NCI-H82 treated with DMSO at 0.1 percent for 48 hours (cell line): ENCODE measurements around the gene SPATA24.
"Not testable (repeated sequence)": the region's sequence is repeated elsewhere in the genome, so short reads cannot be mapped to it uniquely, and the experiment has no call there.

Experiments used
- DNase-seq: peaks from one replicate; lab custom pipeline; 2025; ENCODE audit not compliant: unreplicated experiment; lab: John Stamatoyannopoulos, UW

Gene SPATA24, protein sequence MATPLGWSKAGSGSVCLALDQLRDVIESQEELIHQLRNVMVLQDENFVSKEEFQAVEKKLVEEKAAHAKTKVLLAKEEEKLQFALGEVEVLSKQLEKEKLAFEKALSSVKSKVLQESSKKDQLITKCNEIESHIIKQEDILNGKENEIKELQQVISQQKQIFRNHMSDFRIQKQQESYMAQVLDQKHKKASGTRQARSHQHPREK

DNA sequence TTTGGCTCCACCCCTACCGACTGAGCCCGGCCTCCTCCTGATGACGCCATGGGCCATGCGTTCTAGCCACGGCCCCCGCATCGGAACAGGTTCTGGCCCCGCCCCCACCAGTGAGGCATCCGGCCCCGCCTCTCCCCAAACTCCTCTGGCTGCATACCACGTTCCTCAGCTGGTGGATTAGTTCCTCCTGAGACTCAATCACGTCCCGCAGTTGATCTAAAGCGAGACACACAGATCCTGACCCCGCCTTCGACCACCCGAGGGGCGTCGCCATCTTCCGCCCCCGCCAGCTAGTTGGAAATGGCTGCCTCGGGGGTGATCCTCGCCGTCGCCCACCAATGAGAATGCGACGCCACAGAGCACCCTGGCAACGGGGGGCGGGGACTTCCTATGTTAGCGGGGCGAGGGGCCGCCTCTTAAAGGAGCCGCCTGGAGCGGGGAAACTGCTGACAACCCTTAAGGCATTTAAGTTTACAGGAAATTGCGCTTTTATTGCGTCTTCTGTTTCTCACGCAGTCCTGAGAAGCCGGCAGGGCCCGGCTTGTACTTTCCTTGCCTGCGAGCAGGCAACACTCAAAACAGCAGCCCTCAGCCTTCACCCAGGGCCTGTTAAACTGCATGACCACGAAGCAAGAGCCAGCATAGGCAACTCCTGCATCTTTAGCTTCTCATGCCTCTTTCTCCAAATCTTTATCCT lies at the start of gene SPATA24:
Gene SPATA24, minus strand, starts transcription at position 303 of the 697 bp plus-strand sequence. Its CDS starts 29 bp downstream, at position 274.
- DNase-seq: peak; percentile 89

DNA sequence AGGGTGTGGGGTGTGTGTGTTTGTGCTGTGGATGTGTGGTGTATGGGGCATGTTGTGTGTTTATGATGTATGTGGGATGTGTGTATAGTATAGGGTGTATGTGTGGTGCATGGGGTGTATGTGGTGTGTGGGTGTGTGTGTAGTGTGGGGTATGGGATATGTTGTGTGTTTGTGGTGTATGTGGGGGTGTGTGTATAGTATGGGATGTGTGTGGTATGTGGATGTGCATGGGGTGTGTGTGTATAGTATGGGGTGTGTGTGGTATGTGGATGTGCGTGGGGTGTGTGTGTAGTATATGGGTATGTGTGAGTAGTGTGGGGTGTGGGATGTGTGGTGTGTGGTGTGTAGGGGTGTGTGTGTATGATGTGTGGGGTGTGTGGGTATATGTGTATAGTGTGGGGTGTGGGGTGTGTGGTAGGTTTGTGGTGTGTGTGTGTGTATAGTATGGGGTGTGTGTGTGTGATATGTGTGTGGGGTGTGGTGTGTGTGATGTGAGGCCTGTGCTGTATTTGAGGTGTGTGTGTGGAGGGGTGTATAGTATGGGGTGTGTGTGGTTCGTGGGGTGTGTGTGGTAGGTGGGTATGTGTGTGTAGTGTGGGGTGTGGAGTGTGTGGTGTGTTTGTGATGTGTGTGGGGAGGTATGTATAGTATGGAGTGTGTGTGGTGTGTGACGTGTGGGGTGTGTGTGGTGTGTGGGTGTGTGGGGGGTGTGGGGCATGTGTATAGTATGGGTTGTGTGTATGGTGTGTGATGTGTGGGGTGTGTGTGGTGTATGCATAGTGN lies 48.2 kb upstream of the SPATA24 start:
- no peak for DNase-seq

DNA sequence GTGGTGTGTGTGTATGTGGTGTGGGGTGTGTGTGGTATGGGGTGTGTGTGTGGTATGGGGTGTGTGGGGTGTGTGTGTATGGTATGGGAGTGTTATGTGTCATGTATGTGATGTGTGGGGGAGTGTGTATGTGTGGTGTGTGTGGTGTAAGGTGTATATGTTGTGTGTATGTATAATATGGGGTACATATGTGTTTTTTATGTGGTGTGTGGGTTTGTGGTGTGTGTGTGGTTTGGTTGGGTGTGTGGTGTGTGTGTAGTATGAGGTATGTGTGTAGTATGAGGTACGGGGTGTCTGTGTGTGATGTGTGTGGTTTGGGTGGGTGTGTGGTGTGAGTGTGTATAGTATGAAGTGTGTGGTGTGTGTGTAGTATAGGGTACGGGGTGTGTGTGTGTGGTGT lies 47.3 kb upstream of the SPATA24 start:
- DNase-seq: no peak

DNA sequence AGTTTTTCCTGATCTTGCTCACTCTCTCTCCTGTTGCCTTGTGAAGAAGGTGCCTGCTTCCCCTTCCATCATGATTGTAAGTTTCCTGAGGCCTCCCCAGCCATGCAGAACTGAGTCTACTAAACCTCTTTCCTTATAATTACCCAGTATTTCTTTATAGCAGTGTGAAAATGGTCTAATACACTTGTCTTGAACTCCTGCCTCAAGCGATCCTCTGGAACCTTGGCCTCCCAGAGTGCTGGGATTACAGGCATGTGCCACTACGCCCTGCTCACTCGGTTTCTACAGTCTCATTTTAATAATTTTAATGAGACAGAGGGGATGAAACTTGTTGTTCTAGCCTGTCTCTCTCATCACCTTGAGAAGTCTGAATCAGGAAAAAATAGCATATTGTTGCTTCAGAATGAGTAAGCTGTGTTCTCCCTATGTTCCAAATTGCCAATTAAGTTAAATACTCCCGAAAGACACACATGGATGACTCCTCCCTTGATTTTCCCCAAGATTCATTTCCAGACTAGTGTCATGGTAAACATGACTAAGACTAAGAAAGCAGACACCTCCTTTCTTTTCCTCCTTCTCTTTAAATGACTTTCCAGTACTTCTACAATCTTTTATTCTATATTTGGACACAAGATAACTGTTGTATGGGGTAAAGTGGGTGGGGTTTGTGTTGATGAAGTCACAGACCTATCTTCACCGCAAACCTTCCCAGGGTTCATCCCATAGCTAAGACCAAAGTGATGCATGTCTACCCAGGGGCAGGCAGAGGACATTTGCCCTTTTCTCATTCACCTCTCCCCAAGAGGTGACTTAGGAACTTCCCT lies 43.3 kb upstream of the SPATA24 start:
- no peak for DNase-seq

DNA sequence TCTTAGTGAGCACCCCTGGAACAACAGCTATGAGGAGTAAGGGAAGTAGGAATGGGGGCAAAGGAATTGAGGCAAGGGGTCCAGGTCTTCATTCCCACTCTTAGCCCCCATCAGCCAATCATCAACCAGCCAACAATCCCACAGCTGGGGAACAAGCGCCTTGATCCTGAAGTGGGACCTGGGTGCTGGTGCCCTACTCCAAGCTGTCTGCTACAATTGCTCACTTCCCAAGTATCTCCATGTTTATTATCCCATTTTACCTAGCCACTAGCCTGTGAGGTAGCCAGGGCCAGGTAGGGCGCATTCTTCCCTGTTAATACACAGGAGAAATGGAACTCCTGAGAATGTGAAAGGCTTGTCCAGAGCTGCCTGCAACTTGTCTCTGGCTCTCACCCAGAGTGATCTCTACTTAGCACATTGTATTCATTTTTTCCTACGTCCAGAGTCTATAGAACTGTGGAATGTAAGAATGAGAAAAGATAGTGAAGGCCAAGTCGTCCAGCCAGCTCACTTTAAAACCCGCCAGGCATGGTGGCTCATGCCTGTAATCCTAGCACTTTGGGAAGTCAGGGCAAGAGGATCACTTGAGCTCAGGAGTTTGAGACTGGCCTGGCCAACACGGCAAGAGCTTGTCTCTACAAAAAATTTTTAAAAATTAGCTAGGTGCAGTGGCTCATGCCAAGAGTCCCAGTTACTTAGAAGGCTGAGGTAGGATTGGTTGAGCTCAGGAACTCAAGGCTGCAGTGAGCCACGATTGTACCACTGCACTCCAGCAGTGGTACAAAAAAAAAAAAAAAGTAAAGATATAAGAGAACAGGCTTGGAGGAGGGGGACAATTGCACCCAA lies 41.7 kb upstream of the SPATA24 start:
- DNase-seq: no peak

DNA sequence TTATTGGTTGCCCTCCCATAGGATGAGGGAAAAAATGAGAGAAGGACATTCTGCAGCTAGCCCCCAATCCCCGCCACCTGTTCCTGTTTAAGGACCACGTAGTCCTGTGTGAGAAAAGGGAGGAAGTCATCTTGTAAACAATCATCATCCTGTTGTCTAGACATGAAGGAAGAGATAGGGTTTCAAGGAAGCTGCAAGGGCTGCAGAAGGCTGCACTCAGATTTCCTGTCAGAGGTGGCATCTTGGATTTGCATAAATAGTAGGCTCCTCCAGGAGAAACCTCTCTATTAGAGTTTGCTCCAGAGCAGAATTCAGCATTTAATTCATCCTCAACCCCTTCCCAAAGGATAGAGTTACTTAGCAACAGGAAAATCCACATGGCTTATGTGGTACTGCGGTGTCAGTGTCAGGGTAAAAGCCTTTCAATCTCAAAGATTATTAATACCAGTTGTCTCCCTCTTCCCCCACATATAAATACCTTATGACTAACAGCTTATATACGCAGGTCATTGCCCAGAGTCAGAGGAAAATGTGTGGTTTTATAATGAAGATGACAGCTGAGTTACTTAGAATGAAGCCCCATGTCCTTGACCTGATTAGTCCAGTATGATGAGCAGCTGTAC lies 40.1 kb upstream of the SPATA24 start:
- DNase-seq: no peak

DNA sequence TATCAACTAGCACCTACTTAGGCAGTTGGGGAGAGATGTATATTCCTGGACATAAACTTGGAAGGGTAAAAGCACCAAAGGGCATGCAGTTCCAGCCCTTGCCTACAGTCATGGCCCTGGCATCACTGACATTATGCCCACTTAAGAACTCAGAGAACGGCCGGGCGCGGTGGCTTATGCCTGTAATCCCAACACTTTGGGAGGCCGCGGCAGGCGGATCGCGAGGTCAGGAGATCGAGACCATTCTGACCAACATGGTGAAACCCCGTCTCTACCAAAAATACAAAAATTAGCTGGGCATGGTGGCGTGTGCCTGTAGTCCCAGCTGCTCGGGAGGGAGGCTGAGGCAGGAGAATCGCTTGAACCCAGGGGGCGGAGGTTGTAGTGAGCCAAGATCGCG lies 36.5 kb upstream of the SPATA24 start:
- DNase-seq: not testable (repeated sequence)

DNA sequence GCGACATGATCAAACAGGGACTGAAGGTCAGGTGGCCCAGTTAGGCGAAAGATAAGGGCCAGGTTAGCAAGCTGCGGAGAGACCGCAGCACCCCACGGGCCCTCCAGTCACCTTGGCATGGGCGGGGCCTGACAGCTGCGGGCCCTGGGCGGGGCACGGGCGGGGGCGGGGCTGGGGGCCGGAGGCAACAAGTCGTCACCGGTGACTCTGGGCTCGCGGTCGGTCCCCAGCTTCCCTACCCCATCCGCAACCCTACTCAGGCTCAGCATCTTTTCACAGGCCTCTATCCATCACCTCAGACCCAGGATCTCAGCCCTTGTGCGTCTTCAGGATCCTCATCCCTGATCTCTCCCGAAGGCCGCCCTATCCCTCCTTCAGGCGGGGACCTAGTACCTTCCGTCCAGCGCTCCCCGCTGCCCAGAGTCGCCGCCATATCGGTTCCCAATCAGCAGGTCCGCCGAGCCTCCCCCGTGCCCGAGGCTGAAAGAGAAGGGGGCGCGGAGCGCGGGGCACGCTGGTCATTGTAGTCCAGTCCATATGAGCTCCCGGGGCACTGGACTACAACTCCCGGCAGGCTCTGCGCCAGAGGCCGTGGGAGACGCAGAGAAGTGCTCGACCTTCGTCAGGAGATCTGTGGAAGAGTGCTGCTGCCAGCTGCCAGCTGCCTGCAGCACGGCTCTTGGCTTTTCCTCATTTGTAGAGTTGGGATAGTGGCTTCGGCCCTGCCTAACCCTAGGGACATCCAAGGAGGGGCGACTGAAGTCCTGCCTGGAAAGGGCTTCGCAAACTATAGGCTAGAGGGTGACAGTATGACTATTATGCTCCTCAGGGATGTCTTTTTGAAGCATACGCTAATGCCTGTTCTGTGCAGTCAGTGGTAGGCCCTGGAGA lies 35.4 kb upstream of the SPATA24 start, which contains the start of gene DNAJC18:
Gene DNAJC18, minus strand, starts transcription at position 513 of the 891 bp plus-strand sequence. Its CDS starts 80 bp downstream, at position 433.
- peak; percentile 68 for DNase-seq

DNA sequence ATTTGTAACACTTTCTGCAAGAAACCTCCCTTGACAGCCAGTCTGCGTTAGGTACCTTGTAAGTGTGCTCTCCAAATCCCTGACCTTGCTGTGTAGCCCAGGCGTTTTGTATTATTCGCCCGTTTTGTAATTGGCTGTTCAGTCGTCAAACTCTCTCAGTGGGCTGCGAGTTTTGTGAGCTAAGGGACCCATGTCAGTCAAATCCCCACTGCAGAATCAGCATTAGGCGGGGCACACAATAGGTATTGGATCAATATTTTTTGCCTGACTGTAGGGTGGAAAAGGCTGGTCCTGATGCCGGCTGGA lies 34.8 kb upstream of the SPATA24 start:
- no peak for DNase-seq

DNA sequence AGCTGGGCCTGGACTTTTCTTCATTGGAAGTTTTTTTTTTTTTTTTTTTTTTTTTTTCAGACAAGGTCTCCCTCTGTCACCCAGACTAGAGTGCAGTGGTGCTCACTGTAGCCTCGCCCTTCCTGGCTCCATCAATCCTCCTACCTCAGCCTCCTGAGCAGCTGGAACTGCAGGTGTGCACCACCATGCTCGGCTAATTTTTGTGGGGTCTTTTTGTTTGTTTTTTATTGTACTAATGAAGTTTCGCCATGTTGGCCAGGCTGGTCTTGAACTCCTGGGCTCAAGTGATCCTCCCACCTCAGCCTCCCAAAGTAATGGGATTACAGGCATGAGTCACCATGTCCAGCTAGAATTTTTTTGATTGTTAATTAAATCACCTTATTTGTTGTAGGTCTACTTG lies 31.8 kb upstream of the SPATA24 start:
- DNase-seq: no peak

DNA sequence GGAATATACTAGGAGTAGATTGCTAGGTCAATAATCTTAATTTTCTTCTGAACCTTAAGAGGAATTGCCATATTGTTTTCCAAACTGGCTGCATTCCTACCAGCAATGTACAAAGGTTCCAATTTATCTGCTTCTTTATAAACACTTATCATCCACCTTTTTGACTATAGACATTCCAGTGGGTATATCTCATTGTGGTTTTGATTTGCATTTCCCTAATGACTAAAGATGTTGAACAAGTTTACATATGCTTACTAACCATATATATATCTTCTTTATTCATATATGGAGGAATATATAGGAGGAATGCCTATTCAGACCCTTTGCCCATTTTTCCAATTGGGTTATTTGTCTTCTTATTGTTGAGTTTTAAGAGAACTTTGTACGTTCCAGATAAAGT lies 27.8 kb upstream of the SPATA24 start:
- DNase-seq: no peak

DNA sequence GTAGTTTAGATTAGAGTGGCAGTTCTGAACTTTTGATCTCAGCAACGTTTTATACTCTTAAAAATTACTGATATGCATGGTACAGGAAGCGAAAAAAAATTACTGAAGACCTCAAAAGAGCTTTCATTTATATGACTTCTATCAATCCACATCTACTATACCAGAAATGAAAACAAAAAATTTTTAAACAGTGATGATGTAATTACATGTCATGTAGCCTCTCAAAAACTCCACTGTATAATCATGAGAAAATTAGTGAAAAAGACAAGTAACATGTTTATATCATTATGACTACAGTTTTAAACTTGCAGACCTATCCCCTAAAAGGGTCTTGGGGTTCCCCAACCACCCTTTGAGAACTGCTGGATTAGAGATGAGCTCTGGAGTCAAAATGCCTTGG lies 26.1 kb upstream of the SPATA24 start:
- DNase-seq: no peak

DNA sequence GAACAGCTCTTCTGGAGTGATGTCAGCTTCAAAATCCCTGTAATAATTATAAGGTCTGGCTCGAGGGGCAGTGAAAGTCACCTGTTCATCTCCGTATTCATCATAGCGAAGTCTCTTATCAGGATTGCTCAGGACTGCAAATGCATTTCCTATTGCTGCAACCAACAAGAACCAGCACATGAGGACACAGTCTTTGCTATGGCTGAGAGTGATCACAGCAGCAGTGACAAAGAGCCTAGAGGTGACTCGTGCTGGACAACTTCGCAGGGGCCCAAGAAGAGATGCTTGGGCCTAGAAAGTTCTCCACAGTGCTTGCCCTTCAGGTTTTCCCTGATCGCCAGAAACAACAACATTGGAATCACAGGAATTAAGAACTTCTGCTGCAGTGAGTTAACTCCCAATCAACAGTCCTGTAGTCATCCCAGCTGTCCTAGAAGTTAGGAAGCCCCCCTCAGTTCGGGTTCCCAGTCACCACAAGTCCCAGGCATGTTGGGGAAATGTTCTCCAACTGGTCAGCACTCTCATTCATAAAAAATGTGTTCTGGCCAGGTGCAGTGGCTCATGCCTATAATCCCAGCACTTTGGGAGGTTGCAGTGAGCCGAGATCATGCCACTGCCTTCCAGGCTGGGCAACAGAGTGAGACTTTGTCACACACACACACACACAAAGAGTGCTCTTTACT lies 22.5 kb upstream of the SPATA24 start:
- DNase-seq: no peak

DNA sequence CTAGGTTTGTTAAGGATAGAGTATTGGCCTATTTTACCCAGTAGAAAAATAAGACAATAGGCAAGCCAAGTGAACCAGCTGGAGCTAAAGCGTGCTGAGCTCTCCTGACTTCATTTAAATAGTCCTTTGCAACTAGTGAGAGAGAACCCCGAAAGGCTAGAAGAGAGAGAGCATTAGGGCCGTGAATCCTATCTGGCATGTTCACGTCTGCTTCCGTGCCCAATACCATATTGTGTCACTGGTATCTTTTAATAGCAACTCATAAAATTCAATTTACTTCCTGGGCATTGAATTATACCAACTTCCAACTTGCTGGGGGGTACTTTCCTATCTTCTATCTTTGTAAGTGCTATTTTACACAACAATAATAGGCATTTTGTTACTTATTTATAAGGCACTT lies 21.6 kb upstream of the SPATA24 start:
- DNase-seq: no peak

DNA sequence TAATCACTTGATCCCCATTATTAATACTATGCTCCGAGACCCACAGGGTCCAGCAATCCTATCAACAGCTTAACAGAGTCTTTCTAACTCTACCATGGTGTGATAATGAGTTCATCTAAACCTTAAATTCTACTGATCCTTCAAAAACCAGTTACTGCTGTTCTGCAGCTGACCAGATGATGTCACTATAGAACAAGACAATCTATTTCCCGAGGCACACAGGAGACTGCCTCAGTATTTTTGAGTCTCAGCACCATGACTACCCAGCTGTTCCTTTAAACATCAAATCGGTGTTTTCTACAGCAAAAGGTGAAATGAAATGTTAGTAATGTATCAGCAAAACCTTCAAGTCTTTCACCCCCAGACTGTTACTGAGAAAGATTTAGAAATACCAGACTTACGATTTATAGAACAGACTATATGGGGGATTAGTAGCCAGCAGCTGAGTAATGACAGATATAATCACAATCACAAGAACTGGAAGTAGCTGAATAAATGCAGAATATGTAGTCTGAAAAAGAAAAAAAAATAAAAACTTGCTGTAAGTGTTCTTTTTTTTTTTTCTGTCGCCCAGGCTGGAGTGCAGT lies 18.5 kb upstream of the SPATA24 start:
- peak; percentile 35 for DNase-seq

DNA sequence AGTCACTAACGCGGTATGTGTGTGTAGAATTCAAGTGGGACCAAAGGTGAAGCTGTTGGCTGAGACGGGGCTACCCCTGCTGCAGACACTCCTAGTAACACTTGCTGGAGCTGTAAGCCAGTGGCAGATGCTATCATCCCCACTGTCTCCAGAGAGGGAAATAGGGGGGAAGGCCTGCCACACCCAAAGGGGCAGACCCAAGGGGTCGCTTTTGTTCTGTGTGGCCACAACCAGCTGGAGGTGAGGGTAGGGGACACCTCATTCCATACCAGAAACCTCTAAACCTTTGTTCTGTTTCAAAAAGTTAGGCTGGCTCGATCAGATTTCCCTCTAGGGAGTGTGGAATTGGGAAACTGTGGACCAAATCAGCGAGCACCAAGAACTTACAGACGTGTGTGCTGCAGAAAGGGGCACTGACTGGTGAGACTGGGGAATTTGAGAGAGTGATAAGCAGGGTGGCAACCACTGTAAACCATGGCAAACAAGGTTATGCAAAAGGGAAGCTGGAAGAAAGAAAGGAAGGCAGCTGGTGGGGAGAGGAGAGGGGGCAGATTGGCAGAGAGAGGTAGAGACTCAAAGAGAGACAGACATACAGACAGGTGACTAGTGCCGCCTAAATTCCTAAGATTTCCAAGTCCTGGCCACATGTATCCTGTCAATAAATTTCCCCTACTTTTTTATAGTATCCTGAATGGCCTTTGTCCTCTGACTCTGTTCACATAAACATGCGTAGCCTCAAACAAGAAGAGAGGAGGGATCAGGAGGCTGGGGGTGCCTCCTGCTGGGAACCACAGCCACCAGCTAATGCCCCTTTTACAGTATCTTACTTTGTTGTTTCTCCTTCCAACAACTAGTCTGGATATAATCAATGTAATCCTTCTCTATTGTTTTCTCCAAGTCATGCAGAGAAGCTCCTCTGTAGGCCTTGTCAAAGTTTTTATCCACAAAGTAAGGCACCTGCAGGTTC lies 15.6 kb upstream of the SPATA24 start:
- DNase-seq: no peak

DNA sequence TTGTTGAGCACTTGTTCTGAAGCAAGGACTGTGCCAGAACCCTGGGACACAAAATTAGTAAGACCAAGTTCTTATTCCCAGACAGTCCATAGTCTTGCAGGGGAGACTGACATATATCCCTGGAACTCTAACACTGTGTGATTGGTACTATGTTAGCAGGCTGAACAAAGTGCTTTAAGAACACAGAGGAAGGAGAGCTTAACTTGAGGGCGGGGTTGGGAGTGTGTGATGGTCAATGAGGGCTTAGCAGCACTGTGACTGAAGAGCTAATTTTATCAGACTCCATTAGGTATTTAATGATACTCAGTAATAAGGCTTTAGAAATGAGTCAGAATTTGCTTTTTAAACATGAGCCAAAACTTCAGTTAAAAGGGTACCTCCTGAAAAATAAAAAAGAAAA lies 14.9 kb upstream of the SPATA24 start:
- no peak for DNase-seq
